ENCODE data around the gene MYOF.
"Not testable (repeated sequence)": the region's sequence is repeated elsewhere in the genome, so short reads cannot be mapped to it uniquely, and the experiment has no call there.

MYOF gene

DNA sequence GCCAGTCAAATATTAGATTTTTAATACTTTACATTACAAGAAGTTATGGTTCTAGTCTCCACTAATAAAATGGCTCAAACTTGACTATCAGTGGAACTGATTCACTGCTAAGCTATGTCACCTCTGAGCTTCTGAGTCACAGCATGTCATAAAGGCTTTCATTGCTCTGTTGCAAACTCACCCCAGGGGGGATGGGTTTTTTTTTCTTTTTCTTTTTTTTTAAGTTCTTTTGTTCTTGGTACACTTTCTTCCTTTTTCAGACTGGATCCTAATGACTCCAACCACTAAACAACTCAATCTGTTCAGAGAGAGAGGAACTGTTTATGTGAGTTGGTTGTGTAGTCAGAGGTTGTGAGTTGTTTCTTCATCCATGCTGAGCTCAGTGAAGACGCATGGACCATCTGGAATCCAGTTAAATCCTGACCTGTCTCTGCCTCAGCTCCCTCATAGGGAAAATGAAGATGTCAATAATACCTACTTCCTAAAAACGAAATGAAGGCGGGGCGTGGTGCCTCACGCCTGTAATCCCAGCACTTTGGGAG, 11.0 kb downstream of the MYOF start:
- no peak overlapping the region for H3K27ac Mint-ChIP-seq
- no peaks in the 10 kb centered on the region for H3K4me1 Mint-ChIP-seq (ENCODE audit: low read depth)
- H3K4me3 Mint-ChIP-seq, result no peak overlapping the region

DNA sequence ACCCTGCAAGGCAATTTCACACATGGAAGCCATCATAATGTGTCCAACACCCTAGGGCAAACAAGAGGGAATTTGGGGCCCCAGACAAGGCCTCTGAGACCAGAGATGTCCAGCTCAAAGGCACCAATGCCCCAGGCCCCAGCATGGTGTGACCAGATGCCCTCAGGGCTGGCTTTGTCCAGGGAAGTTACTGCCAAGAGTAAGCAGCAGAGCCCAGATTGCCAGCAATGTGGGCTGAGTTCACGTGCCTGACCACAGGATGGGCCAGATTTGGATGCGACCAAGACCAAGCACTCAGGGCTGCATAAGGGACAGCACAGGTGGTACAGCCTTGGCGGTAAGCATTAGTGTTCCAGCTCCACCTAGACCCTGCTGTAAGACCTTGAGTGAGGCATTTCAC, 12.7 kb downstream of the MYOF start:
- Mint-ChIP-seq H3K4me3 (no peak overlapping the region), H3K27me3 (ENCODE audit: low read depth) (no peaks in the 10 kb centered on the region), H3K36me3 (ENCODE audit: low read depth) (peaks cover 4% of the 10 kb centered on the region), H3K9me3 (peaks cover 4% of the 10 kb centered on the region), H3K27ac (no peak overlapping the region), H3K4me1 (ENCODE audit: low read depth) (no peaks in the 10 kb centered on the region)

More for the DNA sequence above, 11.0 kb downstream of the MYOF start:
- Mint-ChIP-seq H3K36me3 (ENCODE audit: low read depth) (peaks cover 4% of the 10 kb centered on the region), H3K9me3 (peaks cover 4% of the 10 kb centered on the region), H3K27me3 (ENCODE audit: low read depth) (no peaks in the 10 kb centered on the region)

- peaks cover 4% of the 10 kb centered on the region for H3K4me1 Mint-ChIP-seq (ENCODE audit: low read depth)
Measured at GRCh38 chr10:93468461-93469213, 13.5 kb downstream of the MYOF start.

DNA sequence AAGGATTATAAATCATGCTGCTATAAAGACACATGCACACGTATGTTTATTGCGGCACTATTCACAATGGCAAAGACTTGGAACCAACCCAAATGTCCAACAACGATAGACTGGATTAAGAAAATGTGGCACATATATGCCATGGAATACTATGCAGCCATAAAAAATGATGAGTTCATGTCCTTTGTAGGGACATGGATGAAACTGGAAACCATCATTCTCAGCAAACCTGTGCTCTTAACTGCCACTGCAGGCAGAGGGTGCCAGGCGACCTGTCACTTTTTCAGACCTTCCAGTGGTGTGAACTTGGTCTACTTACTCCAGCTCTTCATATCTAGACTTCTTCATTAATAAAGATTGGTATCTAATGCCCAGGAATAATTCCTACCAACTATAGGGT, 14.5 kb downstream of the MYOF start:
- not testable (repeated sequence) for H3K4me3 Mint-ChIP-seq; H3K27me3 Mint-ChIP-seq (ENCODE audit: low read depth); H3K4me1 Mint-ChIP-seq (ENCODE audit: low read depth); H3K27ac Mint-ChIP-seq; H3K36me3 Mint-ChIP-seq (ENCODE audit: low read depth); H3K9me3 Mint-ChIP-seq

More at GRCh38 chr10:93468461-93469213, 13.5 kb downstream of the MYOF start:
- Mint-ChIP-seq H3K27me3 (ENCODE audit: low read depth) (no peaks in the 10 kb centered on the region), H3K27ac (no peak overlapping the region), H3K4me3 (no peak overlapping the region), H3K9me3 (peaks cover 4% of the 10 kb centered on the region), H3K36me3 (ENCODE audit: low read depth) (peaks cover 3% of the 10 kb centered on the region)

GRCh38 chr10:93465806-93466675, 16.1 kb downstream of the MYOF start:
- H3K27me3 Mint-ChIP-seq (ENCODE audit: low read depth), result no peaks in the 10 kb centered on the region
- no peak overlapping the region for H3K27ac Mint-ChIP-seq
- peaks cover 3% of the 10 kb centered on the region for H3K36me3 Mint-ChIP-seq (ENCODE audit: low read depth)
- H3K4me1 Mint-ChIP-seq (ENCODE audit: low read depth), result peaks cover 15% of the 10 kb centered on the region
- H3K4me3 Mint-ChIP-seq, result no peak overlapping the region
- peaks cover 4% of the 10 kb centered on the region for H3K9me3 Mint-ChIP-seq

- Mint-ChIP-seq H3K36me3 (ENCODE audit: low read depth) (no peaks in the 10 kb centered on the region), H3K9me3 (no peaks in the 10 kb centered on the region), H3K4me1 (ENCODE audit: low read depth) (peaks cover 15% of the 10 kb centered on the region), H3K27me3 (ENCODE audit: low read depth) (no peaks in the 10 kb centered on the region), H3K27ac (no peak overlapping the region), H3K4me3 (no peak overlapping the region)
Measured at GRCh38 chr10:93464776-93465388, 17.3 kb downstream of the MYOF start.

DNA sequence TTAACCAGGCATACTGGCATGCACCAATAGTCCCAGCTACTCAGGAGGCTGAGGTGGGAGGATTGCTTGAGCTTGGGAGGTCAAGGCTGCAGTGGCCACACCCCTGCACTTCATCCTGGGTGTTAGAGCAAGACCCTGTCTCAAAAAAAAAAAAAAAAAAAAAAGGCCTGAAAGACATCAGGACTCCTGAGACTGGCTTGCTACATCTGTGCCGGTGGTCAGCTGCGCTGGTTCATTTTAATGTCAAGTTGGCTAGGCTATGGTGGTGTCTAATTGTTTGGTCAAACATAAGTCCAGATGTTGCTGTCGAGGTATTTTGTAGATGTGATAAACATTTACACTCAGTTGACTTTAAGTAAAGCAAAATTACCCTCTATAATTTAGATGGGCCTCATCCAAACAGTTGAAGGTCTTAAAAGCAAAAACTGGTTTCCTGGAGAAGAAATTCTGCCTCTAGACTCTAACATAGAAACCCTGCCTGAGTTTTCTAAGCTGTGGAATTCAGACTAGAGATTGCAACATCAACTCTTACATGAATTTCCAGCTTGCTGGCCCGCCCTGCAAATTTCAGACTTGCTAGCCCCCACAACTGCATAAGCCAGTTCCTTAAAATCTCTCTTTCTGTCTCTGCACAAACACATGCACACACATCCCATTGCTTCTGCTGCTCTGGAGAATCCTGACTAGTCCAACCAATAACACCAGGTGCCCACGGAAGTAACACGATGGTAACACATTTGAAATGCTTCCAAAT, 18.2 kb downstream of the MYOF start:
- H3K4me1 Mint-ChIP-seq (ENCODE audit: low read depth), result peaks cover 15% of the 10 kb centered on the region
- no peaks in the 10 kb centered on the region for H3K27me3 Mint-ChIP-seq (ENCODE audit: low read depth)
- no peak overlapping the region for H3K27ac Mint-ChIP-seq
- H3K36me3 Mint-ChIP-seq (ENCODE audit: low read depth), result no peaks in the 10 kb centered on the region
- H3K4me3 Mint-ChIP-seq, result no peak overlapping the region
- H3K9me3 Mint-ChIP-seq, result no peaks in the 10 kb centered on the region

- Mint-ChIP-seq H3K4me3 (no peak overlapping the region), H3K4me1 (ENCODE audit: low read depth) (peaks cover 15% of the 10 kb centered on the region), H3K27ac (peak overlapping the region; percentile 61), H3K9me3 (no peaks in the 10 kb centered on the region), H3K36me3 (ENCODE audit: low read depth) (no peaks in the 10 kb centered on the region), H3K27me3 (ENCODE audit: low read depth) (no peaks in the 10 kb centered on the region)
Measured at GRCh38 chr10:93462881-93463280, 19.3 kb downstream of the MYOF start.

DNA sequence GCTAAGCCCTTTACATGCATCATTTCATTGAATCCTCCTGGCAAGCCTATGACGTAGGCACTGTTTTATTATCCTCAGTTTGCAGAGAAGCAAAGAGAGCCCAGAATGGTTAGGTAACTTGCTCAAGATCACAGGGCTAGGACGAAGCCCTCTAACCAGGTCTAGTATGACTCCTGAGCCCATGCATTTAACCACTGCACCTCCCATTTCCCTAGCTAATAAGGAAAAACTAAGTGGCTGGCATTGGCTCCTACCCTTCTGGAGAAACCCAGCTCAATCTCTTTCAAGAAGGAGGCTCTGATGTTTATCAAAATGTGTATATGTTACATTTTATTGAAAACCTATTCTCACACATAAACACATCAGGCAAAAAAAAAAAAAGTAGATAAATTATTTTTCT, 19.8 kb downstream of the MYOF start:
- Mint-ChIP-seq H3K36me3 (ENCODE audit: low read depth) (no peaks in the 10 kb centered on the region), H3K27ac (no peak overlapping the region), H3K9me3 (no peaks in the 10 kb centered on the region), H3K4me1 (ENCODE audit: low read depth) (peaks cover 15% of the 10 kb centered on the region), H3K27me3 (ENCODE audit: low read depth) (no peaks in the 10 kb centered on the region), H3K4me3 (no peak overlapping the region)

DNA sequence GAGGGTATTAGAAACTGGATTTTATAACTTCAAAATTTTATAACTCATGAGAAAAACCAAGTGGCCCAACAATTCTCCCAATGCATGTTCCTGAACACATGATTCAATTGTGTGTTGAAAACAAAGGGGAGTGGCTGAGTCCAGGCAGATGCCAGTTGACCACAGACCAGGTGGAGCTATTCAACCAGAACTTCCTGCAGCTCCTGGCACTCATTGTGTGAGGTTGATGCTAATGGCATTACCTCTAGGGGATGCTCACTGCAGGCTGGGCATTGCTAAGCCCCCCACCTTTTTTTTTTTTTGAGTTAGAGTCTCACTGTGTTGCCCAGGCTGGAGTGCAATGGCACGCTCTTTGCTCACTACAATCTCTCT, 20.3 kb downstream of the MYOF start:
- Mint-ChIP-seq H3K27me3 (ENCODE audit: low read depth) (no peaks in the 10 kb centered on the region), H3K4me3 (no peak overlapping the region), H3K4me1 (ENCODE audit: low read depth) (peaks cover 15% of the 10 kb centered on the region), H3K9me3 (no peaks in the 10 kb centered on the region), H3K27ac (no peak overlapping the region), H3K36me3 (ENCODE audit: low read depth) (no peaks in the 10 kb centered on the region)

GRCh38 chr10:93461109-93461806, 20.9 kb downstream of the MYOF start:
- no peaks in the 10 kb centered on the region for H3K36me3 Mint-ChIP-seq (ENCODE audit: low read depth)
- H3K4me1 Mint-ChIP-seq (ENCODE audit: low read depth), result peaks cover 15% of the 10 kb centered on the region
- no peaks in the 10 kb centered on the region for H3K9me3 Mint-ChIP-seq
- H3K27me3 Mint-ChIP-seq (ENCODE audit: low read depth), result no peaks in the 10 kb centered on the region
- no peak overlapping the region for H3K4me3 Mint-ChIP-seq
- no peak overlapping the region for H3K27ac Mint-ChIP-seq

DNA sequence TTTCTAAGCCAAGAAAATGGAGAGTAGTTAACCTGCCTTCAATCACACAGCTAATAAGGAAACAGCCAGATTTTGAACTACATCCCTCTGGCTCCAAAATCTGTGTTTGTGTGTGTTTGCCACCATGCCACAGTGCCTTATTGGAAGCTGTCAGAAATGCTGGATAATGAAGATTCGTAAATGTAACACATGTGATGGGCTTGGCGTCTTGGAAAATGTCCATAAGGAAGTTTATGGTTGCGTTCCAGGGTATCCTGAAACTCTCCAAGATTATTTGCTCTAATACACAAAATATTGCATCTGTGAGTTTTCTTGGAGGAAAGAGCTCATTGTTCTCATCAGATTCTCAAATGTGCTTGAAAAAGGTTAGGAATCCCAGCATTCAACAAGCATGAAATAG, 22.7 kb downstream of the MYOF start:
- no peaks in the 10 kb centered on the region for H3K36me3 Mint-ChIP-seq (ENCODE audit: low read depth)
- peaks cover 15% of the 10 kb centered on the region for H3K4me1 Mint-ChIP-seq (ENCODE audit: low read depth)
- no peak overlapping the region for H3K4me3 Mint-ChIP-seq
- H3K27ac Mint-ChIP-seq, result no peak overlapping the region
- no peaks in the 10 kb centered on the region for H3K27me3 Mint-ChIP-seq (ENCODE audit: low read depth)
- H3K9me3 Mint-ChIP-seq, result no peaks in the 10 kb centered on the region

GRCh38 chr10:93458821-93459257, 23.3 kb downstream of the MYOF start:
- H3K36me3 Mint-ChIP-seq (ENCODE audit: low read depth), result no peaks in the 10 kb centered on the region

More at GRCh38 chr10:93458821-93459257, 23.3 kb downstream of the MYOF start:
- no peak overlapping the region for H3K27ac Mint-ChIP-seq
- H3K9me3 Mint-ChIP-seq, result no peaks in the 10 kb centered on the region
- H3K4me3 Mint-ChIP-seq, result no peak overlapping the region
- H3K4me1 Mint-ChIP-seq (ENCODE audit: low read depth), result peaks cover 12% of the 10 kb centered on the region
- H3K27me3 Mint-ChIP-seq (ENCODE audit: low read depth), result no peaks in the 10 kb centered on the region
